WI38 (cell line): Measurements from ENCODE around the gene SHB.

ENCODE experiments used
- H3K4me3 ChIP-seq: 2 replicates; pipeline ENCODE4 v1.5.1; 2011; ENCODE audit warnings: low read depth, mild to moderate bottlenecking, control low read depth, low read length
- CTCF ChIP-seq: IDR thresholded peaks from 2 replicates; pipeline ENCODE4 v1.5.1; 2012; ENCODE audit warnings: low read depth, mild to moderate bottlenecking, control low read depth, low read length

The SHB gene

GRCh38 chr9:38009990-38010389, 59.0 kb downstream of the SHB start:
- H3K4me3 ChIP-seq = no peak overlapping the region
- no peak for TF ChIP-seq CTCF

GRCh38 chr9:38009035-38009501, 60.0 kb downstream of the SHB start:
- no peak overlapping the region for H3K4me3 ChIP-seq
- no peak for TF ChIP-seq CTCF

- H3K4me3 ChIP-seq = no peak overlapping the region
- no peak for TF ChIP-seq CTCF
Measured at GRCh38 chr9:38008168-38009034, 60.6 kb downstream of the SHB start.

GRCh38 chr9:38007016-38007415, 62.0 kb downstream of the SHB start:
- no peak overlapping the region for H3K4me3 ChIP-seq
- TF ChIP-seq CTCF = no peak

GRCh38 chr9:38006163-38006562, 62.9 kb downstream of the SHB start:
- H3K4me3 ChIP-seq = no peak overlapping the region
- no peak for TF ChIP-seq CTCF

- no peak overlapping the region for H3K4me3 ChIP-seq
- TF ChIP-seq CTCF = no peak
Measured at GRCh38 chr9:38004809-38005560, 64.0 kb downstream of the SHB start.
